Testis (tissue), 2 donors: ENCODE data around the gene WDFY4.

ENCODE experiments used
- CTCF ChIP-seq, 3 experiments: fragments of 450-650 bp in 2 of 3; fragments of 200-600 bp in 1 of 3; sonication (generic) in 1 of 3; IDR thresholded peaks; one replicate each; pipeline ENCODE4 v1.5.1; 2016 to 2019; ENCODE audit warnings: antibody characterized with exemption in 3 of 3, mild to moderate bottlenecking in 2 of 3, moderate library complexity in 1 of 3
- POLR2A ChIP-seq: fragments of 450-650 bp; IDR thresholded peaks from one replicate; pipeline ENCODE4 v1.6.1; 2017; ENCODE audit warnings: antibody characterized with exemption, mild to moderate bottlenecking, moderate library complexity

DNA sequence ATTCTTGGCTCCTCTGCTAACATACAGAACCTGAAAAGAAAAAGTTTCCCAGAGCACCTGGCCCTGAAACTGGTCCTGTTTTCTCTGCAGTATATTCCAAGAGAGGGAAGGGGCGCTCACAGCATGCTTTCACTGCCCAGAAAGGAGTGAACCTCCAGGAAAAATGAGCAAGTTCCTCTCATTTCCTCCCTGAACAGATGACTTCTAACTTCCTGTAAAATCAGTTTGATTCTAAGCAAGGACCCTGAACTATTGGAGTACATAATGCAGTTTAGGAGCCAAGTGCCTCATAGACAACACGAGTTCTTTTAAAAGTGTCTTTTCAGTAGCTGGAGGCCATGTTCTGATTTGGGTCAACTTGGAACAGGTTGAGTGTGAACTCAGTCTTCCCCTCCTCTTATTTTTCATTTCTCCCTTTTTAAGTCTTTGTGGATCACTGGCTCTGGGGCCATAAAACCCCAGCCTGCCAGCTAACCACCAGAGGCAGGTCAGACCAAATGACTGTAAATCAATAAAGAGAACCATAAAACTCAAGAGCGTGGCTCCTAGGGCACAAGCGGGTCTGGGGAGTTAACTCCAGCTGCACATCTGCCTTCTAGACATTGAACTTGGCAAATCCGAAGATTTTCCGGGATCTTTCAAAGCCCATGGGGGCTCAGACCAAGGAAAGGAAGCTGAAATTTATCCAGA lies 260.9 kb downstream of the WDFY4 start:
- TF ChIP-seq CTCF (IDR thresholded peaks at IDR 0.05), result no peak
- no peak for TF ChIP-seq POLR2A
